Natural killer cell (primary cell): Measurements from ENCODE around the gene LILRB5. TPM values are rescaled to one million over a fixed set of nuclear protein-coding genes. Genes with fewer than 3 reads are reported as not detected.
"Not testable (repeated sequence)": the region's sequence is repeated elsewhere in the genome, so short reads cannot be mapped to it uniquely, and the experiment has no call there.

Source experiments
- ATAC-seq, 3 donors: fragments of 150-1000 bp in 2 of 3; fragments of 200-7000 bp in 1 of 3; cut with Tn5 transposase; 1 replicate in 1 of 3; 2 replicates in 2 of 3; pipeline ENCODE4 v1.10.0; 2021; ENCODE audit warnings: mild to moderate bottlenecking in 2 of 3, moderate library complexity in 2 of 3
- DNase-seq, 2 donors: peaks; one replicate each; pipeline versions ENCODE4 v3.0.0 to v3.0.0-alpha.2; 2013 to 2021; ENCODE audit warnings: mixed read lengths in 1 of 2
- H3K27ac ChIP-seq: one replicate; pipeline ENCODE4 v1.5.1; 2013; ENCODE audit warnings: mild to moderate bottlenecking, low read length
- H3K27me3 ChIP-seq: one replicate; pipeline ENCODE4 v1.6.1; 2013; ENCODE audit warnings: low read length; ENCODE audit not compliant: control insufficient read depth, insufficient read depth
- H3K36me3 ChIP-seq: one replicate; pipeline ENCODE4 v1.6.1; 2013; ENCODE audit warnings: low read length; ENCODE audit not compliant: control insufficient read depth, insufficient read depth
- H3K4me1 ChIP-seq: one replicate; pipeline ENCODE4 v1.6.1; 2013; ENCODE audit warnings: low read length; ENCODE audit not compliant: control insufficient read depth, insufficient read depth
- H3K4me3 ChIP-seq: one replicate; pipeline ENCODE4 v1.5.1; 2013; ENCODE audit warnings: low read length
- H3K9me3 ChIP-seq: one replicate; pipeline ENCODE4 v1.6.1; 2013; ENCODE audit warnings: low read length; ENCODE audit not compliant: control insufficient read depth, insufficient read depth
- H3K27ac Mint-ChIP-seq, 2 donors: one replicate each; pipeline ENCODE4 v1.8.0; 2022; ENCODE audit warnings: mild to moderate bottlenecking in 2 of 2, mixed read lengths in 2 of 2, moderate library complexity in 1 of 2
- H3K27me3 Mint-ChIP-seq, 2 donors: one replicate each; pipeline ENCODE4 v1.8.0; 2022; ENCODE audit warnings: low read depth in 2 of 2, mixed read lengths in 2 of 2
- H3K36me3 Mint-ChIP-seq: one replicate; pipeline ENCODE4 v1.8.0; 2022; ENCODE audit warnings: mixed read lengths
- H3K4me1 Mint-ChIP-seq, 2 donors: one replicate each; pipeline ENCODE4 v1.8.0; 2022; ENCODE audit warnings: mixed read lengths in 2 of 2
- H3K4me3 Mint-ChIP-seq: one replicate; pipeline ENCODE4 v1.8.0; 2022; ENCODE audit warnings: mild to moderate bottlenecking, moderate library complexity, mixed read lengths
- H3K9me3 Mint-ChIP-seq, 2 donors: one replicate each; pipeline ENCODE4 v1.8.0; 2022; ENCODE audit warnings: mixed read lengths in 2 of 2
- CTCF ChIP-seq: fragments of 200-600 bp; IDR thresholded peaks from one replicate; pipeline ENCODE4 v1.8.0; 2022; ENCODE audit warnings: antibody characterized with exemption
- WGBS: methylation state at CpG from one replicate; pipeline ENCODE4 v1.1.7; 2013; ENCODE audit warnings: missing lambda C conversion rate; ENCODE audit not compliant: insufficient coverage; 5-methylcytosine and 5-hydroxymethylcytosine counted together
- intact Hi-C: fragments of 100-400 bp; cut with micrococcal nuclease; formaldehyde crosslinking; loops from one replicate; pipeline ENCODE4 v1.14.2; 2022
- total RNA-seq, 4 donors: library from RNA; stranded (reverse); fragments of 120-200 nt in 1 of 4; gene quantifications; one replicate each; pipeline versions ENCODE4 v1.2.3 to v1.2.4, GENCODE V29; 2013 to 2022

LILRB5 gene
- total RNA-seq, 3 donors from 2014 or later (not counting 1 experiment from before 2014, with no cell fraction given), result 0.09 to 0.18 TPM; not detected in 1

DNA sequence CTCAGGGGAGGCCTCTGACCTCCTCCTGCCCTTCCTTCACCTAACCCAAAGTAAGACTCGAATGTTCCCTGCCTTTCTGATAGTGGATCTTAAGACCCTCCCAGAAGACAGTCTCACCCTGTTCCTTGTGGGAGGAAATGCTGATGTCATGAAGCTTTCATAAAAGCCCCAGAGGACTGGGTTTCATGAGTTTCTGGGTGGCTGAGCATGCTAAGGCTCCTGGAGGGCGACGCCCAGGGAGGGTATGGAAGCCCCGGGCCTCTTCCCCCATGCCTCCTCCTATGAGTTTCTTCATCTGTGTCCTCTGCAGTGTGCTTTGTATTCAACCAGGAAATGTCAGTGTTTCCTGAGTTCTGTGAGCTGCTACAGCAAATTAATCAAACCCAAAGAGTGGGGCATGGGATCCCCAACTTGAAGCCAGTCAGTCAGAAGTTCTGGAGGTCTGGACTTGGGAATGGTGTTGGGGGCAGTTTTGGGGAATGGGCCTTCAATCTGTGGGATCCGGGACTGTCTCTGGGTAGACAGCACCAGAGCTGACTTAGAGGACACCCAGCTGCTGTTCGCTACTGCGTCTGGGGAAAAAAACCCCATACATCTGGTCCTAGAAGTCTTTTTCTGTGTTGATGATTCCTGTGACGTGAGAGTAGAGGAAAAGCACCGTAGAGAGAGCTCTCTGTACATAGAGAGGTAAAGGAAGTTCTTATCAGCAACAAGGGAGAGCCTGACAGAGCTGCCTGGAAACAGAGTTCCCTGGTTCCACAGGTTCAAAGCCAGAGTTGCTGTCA is 25.8 kb upstream of the LILRB5 start:
- DNase-seq, result no peak
- Mint-ChIP-seq H3K4me3 (no peak overlapping the region), H3K27me3 (peaks cover 7 to 18% of the 10 kb centered on the region in 2 donors), H3K27ac (no peak overlapping the region), H3K4me1 (peaks cover 19 to 31% of the 10 kb centered on the region in 2 donors), H3K36me3 (no peaks in the 10 kb centered on the region), H3K9me3 (no peaks in the 10 kb centered on the region)
- ATAC-seq, result no peak
- Histone ChIP-seq H3K27ac (no peak overlapping the region), H3K36me3 (no peaks in the 10 kb centered on the region), H3K4me3 (no peak overlapping the region), H3K27me3 (no peaks in the 10 kb centered on the region), H3K9me3 (no peaks in the 10 kb centered on the region), H3K4me1 (peaks cover 51% of the 10 kb centered on the region)
- no peak for TF ChIP-seq CTCF
- 22% methylated on average over 7 of the region's 9 CpGs for WGBS
- intact Hi-C loops, result no loop called here

DNA sequence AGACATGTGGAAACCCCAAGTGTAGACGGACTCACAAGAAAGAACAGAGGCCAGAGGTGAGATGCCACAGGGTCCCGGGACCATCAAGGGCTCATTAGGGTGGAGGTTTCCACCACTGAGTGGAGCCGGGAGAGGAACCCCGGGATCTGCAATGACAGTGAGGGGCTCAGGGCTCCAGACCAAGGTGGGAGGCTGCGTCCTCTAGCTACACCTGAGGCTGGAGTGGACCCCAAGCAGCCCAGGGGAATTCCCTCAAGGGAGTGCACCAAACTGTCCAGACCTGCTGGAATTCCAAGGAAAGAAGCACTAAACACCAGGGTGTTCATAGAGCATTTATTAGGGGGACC is 24.6 kb upstream of the LILRB5 start:
- H3K4me3 Mint-ChIP-seq, H3K36me3 Mint-ChIP-seq, H3K27ac Mint-ChIP-seq, H3K9me3 Mint-ChIP-seq, intact Hi-C loops, H3K36me3 ChIP-seq, H3K27ac ChIP-seq, H3K27me3 ChIP-seq, DNase-seq, H3K9me3 ChIP-seq, ATAC-seq, H3K4me3 ChIP-seq: not testable (repeated sequence)
- peaks cover 48% of the 10 kb centered on the region for H3K4me1 ChIP-seq
- WGBS, result 83% methylated on average over 5 of the region's 5 CpGs
- Mint-ChIP-seq H3K4me1 (peaks cover 17 to 31% of the 10 kb centered on the region in 2 donors), H3K27me3 (peaks cover 7 to 18% of the 10 kb centered on the region in 2 donors)

GRCh38 chr19:54281007-54281728 is 24.1 kb upstream of the LILRB5 start, which contains the start of gene LILRB2:
Gene LILRB2 (minus strand): TSS chr19:54281110. CDS start chr19:54280496, 614 bp downstream.
- H3K4me3 ChIP-seq, result peak within 1 kb of the TSS; percentile 10
- peaks cover 12 to 28% of the 10 kb centered on the region in 2 donors for H3K4me1 Mint-ChIP-seq
- WGBS, result 37% methylated on average over 12 of the region's 12 CpGs
- no peaks in the 10 kb centered on the region for H3K36me3 Mint-ChIP-seq
- no peaks in the 10 kb centered on the region for H3K36me3 ChIP-seq
- no peak within 1 kb of the TSS for H3K27ac Mint-ChIP-seq
- ATAC-seq (peak in 1 of 3 donors; percentile 48), DNase-seq (no peak)
- no peak within 1 kb of the TSS for H3K27ac ChIP-seq
- intact Hi-C loops, result no loop called here
- H3K27me3 ChIP-seq, result no peaks in the 10 kb centered on the region
- H3K27me3 Mint-ChIP-seq, result peaks cover 7 to 18% of the 10 kb centered on the region in 2 donors
- H3K4me1 ChIP-seq, result peaks cover 43% of the 10 kb centered on the region
- no peaks in the 10 kb centered on the region for H3K9me3 ChIP-seq
- H3K9me3 Mint-ChIP-seq, result no peaks in the 10 kb centered on the region
- H3K4me3 Mint-ChIP-seq, result no peak within 1 kb of the TSS
- TF ChIP-seq CTCF, result no peak

GRCh38 chr19:54280441-54280840 is 23.4 kb upstream of the LILRB5 start:
- WGBS, result 8% methylated on average over 10 of the region's 10 CpGs
- H3K27me3 ChIP-seq, intact Hi-C loops, H3K4me3 Mint-ChIP-seq, H3K36me3 ChIP-seq, H3K9me3 Mint-ChIP-seq, DNase-seq, H3K36me3 Mint-ChIP-seq, H3K9me3 ChIP-seq, H3K27ac Mint-ChIP-seq, H3K27ac ChIP-seq: not testable (repeated sequence)
- peaks cover 7 to 18% of the 10 kb centered on the region in 2 donors for H3K27me3 Mint-ChIP-seq
- peaks cover 7 to 21% of the 10 kb centered on the region in 2 donors for H3K4me1 Mint-ChIP-seq
- Histone ChIP-seq H3K4me3 (peak overlapping the region; percentile 10), H3K4me1 (peaks cover 36% of the 10 kb centered on the region)
- peak in 1 of 3 donors; percentile 69 for ATAC-seq

DNA sequence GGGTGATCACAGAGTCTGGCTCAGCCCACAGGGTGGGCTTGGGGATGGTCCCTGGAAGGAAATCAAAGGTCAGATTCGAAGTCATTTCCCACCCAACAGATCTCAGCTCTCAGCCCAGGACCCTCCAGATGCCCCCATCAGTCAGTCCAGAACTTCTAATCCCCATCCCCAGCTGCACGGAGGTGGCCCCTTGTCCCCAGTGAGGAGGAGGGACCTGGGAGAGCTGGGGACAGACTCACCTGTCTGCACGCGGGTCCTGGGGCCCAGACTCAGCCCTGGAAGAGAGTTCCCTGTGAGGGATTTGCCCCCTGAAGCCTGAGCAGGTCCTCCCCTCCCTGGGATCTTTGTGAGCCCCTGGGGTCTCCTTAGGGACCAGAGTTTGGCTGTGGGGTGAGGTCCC is 23.0 kb upstream of the LILRB5 start:
- H3K36me3 Mint-ChIP-seq, DNase-seq, H3K27me3 ChIP-seq, H3K9me3 ChIP-seq, H3K4me3 Mint-ChIP-seq, H3K9me3 Mint-ChIP-seq, H3K36me3 ChIP-seq, H3K27ac Mint-ChIP-seq, intact Hi-C loops, H3K27ac ChIP-seq, ATAC-seq: not testable (repeated sequence)
- 40% methylated on average over 4 of the region's 4 CpGs for WGBS
- peaks cover 5 to 17% of the 10 kb centered on the region in 2 donors for H3K4me1 Mint-ChIP-seq
- Histone ChIP-seq H3K4me1 (peaks cover 32% of the 10 kb centered on the region), H3K4me3 (peak overlapping the region; percentile 10)
- H3K27me3 Mint-ChIP-seq, result peaks cover 7 to 18% of the 10 kb centered on the region in 2 donors
